Hematopoietic multipotent progenitor cell (in vitro differentiated cells): ENCODE measurements around the gene HPCAL4. TPM values are rescaled to one million over a fixed set of nuclear protein-coding genes. Genes with fewer than 3 reads are reported as not detected.

Experiments used
- DNase-seq, 3 donors: peaks; one replicate each; pipeline ENCODE4 v3.0.0-alpha.2; 2011 to 2015; ENCODE audit warnings: low read depth in 2 of 3, low spot score in 2 of 3
- total RNA-seq: library from RNA; depleted of rRNA; stranded (reverse); fragments of >200 nt; gene quantifications from one replicate; pipeline ENCODE4 v1.2.3, GENCODE V29; 2012

The HPCAL4 gene
- 0.27 TPM for total RNA-seq

- peak; percentile 78 to 87 (median 84) for DNase-seq
Measured at GRCh38 chr1:39691383-39692151, at the start of gene HPCAL4. TSS of gene HPCAL4 (minus strand) at chr1:39691433. CDS start at chr1:39684603, 6,830 bp downstream.

GRCh38 chr1:39738622-39739366, 47.6 kb upstream of the HPCAL4 start, which contains the start of gene PPIE:
TSS of gene PPIE (plus strand) at chr1:39738882. CDS start at chr1:39738901, 19 bp downstream.
- peak; percentile 74 to 93 (median 89) for DNase-seq

GRCh38 chr1:39737546-39738169, 46.4 kb upstream of the HPCAL4 start:
- DNase-seq: no peak

GRCh38 chr1:39735731-39736130, 44.5 kb upstream of the HPCAL4 start:
- DNase-seq: no peak

GRCh38 chr1:39733161-39733560, 41.9 kb upstream of the HPCAL4 start:
- no peak for DNase-seq

- no peak for DNase-seq
Measured at GRCh38 chr1:39732730-39733129, 41.5 kb upstream of the HPCAL4 start.

- DNase-seq: no peak
Measured at GRCh38 chr1:39729842-39730241, 38.6 kb upstream of the HPCAL4 start.

GRCh38 chr1:39729030-39729429, 37.8 kb upstream of the HPCAL4 start:
- DNase-seq: no peak

- no peak for DNase-seq
Measured at GRCh38 chr1:39727932-39728317, 36.7 kb upstream of the HPCAL4 start.

GRCh38 chr1:39727221-39727931, 36.1 kb upstream of the HPCAL4 start:
- no peak for DNase-seq

GRCh38 chr1:39726600-39726999, 35.4 kb upstream of the HPCAL4 start:
- DNase-seq: no peak

- DNase-seq: no peak
Measured at GRCh38 chr1:39722495-39722894, 31.3 kb upstream of the HPCAL4 start.

GRCh38 chr1:39721664-39722063, 30.4 kb upstream of the HPCAL4 start:
- DNase-seq: no peak

GRCh38 chr1:39720094-39720999, 29.1 kb upstream of the HPCAL4 start:
- DNase-seq: peak; percentile 44 to 85 (median 60)

GRCh38 chr1:39717809-39718208, 26.6 kb upstream of the HPCAL4 start:
- no peak for DNase-seq

- no peak for DNase-seq
Measured at GRCh38 chr1:39713557-39713956, 22.3 kb upstream of the HPCAL4 start.

GRCh38 chr1:39711966-39712340, 20.7 kb upstream of the HPCAL4 start:
- DNase-seq: no peak

GRCh38 chr1:39711104-39711965, 20.1 kb upstream of the HPCAL4 start:
- no peak for DNase-seq

- DNase-seq: no peak
Measured at GRCh38 chr1:39707506-39707905, 16.3 kb upstream of the HPCAL4 start.
